Body of pancreas (tissue), 4 donors: ENCODE measurements around the gene GMDS.

ENCODE experiments used
- CTCF ChIP-seq, 7 experiments: fragments of 450-650 bp in 4 of 7; fragments of 200-600 bp in 3 of 7; sonication (generic) in 3 of 7; IDR thresholded peaks; one replicate each; pipeline ENCODE4 v1.5.1; 2016 to 2019; ENCODE audit warnings: antibody characterized with exemption in 7 of 7
- POLR2A ChIP-seq, 3 donors: fragments of 450-650 bp; IDR thresholded peaks; one replicate each; pipeline ENCODE4 v1.6.1; 2016; ENCODE audit warnings: antibody characterized with exemption in 3 of 3, mild to moderate bottlenecking in 2 of 3

DNA sequence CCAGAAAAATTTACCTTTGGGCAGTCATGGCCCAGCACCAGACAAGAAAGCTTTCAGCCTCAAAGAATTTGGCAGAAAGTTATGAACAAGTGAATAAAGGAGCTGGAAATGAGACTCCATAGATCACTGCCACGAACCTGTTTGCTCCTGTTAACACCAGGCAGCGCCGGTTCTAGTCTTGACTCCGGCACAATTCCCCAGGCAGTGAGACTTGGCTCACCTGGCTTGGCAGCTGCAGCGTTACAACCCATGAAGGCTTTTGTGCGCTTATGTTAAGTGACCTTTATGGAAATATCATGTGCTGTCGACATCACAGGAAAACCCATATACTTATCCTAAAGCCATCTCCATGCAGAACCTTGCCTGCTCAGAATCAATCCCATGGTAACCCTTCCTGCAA, 657.9 kb downstream of the GMDS start:
- TF ChIP-seq CTCF (IDR thresholded peaks at IDR 0.05): no peak
- no peak for TF ChIP-seq POLR2A (IDR thresholded peaks at IDR 0.05)
